HG03159 (cell line): Measurements from ENCODE around the gene CCDC6.
A peak's percentile ranks its signal among the peaks of the same experiment; 100 is the strongest.
"Not testable (repeated sequence)": the region's sequence is repeated elsewhere in the genome, so short reads cannot be mapped to it uniquely, and the experiment has no call there.

Source experiments
- ATAC-seq: cut with Tn5 transposase; IDR thresholded peaks from one replicate; pipeline ENCODE4 v1.9.1; 2021; ENCODE audit warnings: mild to moderate bottlenecking, moderate library complexity; ENCODE audit not compliant: unreplicated experiment

Gene CCDC6

GRCh38 chr10:59881640-59882039 is 24.7 kb downstream of the CCDC6 start:
- ATAC-seq = no peak

DNA sequence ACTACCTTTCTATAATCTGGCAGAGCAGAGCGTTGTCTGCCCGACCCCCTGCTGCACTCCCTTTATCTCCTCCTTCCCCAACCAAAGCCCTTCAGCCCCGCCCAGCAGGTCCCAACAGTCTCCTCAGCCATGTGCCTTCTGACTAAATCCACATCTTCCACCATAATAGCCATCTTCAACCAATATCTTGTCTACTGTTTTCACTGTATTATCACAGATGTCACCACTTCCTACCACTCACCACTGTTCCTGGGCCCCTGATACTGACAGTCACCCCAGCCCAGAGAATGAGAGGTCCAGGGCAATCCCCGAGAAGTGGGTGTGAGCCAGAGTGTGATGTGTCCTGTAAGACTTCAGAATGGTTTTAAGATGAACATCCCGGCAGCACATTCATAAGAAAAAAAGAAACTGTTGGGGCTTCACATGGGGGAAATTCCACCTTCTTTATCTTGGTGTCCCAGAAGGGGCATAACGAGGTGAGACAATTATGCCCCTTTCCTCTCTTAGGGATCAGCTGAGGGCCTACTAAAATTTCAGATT is 25.3 kb downstream of the CCDC6 start:
- peak; percentile 63 for ATAC-seq

- ATAC-seq = no peak
These were observed 26.2 kb downstream of the CCDC6 start for GRCh38 chr10:59880019-59880717.

DNA sequence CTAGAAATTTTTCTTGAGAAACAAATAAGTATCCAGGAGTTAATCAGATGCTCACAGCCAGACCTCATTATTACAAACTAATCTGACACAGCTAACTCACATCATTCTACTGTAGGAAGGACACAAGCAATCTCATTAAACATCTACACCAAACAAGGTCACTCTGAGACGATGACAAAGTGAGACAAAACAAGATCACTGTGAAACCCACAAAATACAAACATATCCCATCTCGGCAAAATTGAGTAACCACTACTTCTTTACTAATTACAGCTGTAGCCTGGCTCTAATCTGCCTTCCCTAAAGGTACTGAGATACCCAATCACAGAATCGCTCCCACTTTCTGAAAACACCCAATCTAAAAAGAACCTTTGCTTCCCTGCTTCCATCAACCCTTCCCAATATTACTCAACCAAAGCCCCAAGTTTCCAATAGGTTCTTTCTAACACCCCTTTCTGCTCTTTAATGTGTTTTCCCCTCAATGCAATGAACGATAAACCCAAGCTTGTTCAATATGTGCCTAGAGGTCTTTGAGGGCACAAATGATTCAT is 26.9 kb downstream of the CCDC6 start:
- ATAC-seq = peak; percentile 41

- ATAC-seq = no peak
These were observed 27.4 kb downstream of the CCDC6 start for GRCh38 chr10:59878915-59879314.

GRCh38 chr10:59878289-59878688 is 28.1 kb downstream of the CCDC6 start:
- ATAC-seq = no peak

DNA sequence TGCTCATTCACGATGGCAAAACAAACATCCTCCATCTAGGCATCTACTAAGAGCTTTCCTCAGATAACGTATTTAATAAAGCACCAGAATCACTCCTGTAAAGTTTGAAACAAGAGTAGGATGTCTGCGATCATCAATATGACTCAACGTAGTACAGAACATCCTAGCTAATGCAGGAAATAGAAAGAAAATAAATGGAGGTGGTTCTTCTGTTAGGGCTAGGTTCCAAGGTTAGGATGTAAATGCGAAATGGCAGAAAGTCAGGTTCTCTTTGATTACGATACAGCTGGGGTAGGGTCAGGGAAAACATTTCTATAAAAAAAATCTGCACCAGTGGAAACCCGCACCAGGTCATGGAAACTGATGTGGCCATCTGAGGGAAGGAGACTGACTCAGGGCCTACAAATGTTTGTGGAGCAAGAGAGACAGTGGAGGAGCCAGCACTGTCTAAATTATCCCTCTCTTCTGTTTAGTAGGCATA is 29.1 kb downstream of the CCDC6 start:
- no peak for ATAC-seq

GRCh38 chr10:59876695-59877094 is 29.7 kb downstream of the CCDC6 start:
- ATAC-seq = no peak

GRCh38 chr10:59876208-59876607 is 30.1 kb downstream of the CCDC6 start:
- ATAC-seq = not testable (repeated sequence)

- ATAC-seq = peak; percentile 73
These were observed 32.5 kb downstream of the CCDC6 start for GRCh38 chr10:59873896-59874295.

GRCh38 chr10:59872892-59873463 is 33.4 kb downstream of the CCDC6 start:
- no peak for ATAC-seq

- no peak for ATAC-seq
These were observed 36.2 kb downstream of the CCDC6 start for GRCh38 chr10:59870152-59870551.

- ATAC-seq = no peak
These were observed 36.8 kb downstream of the CCDC6 start for GRCh38 chr10:59869594-59869940.

- no peak for ATAC-seq
These were observed 37.4 kb downstream of the CCDC6 start for GRCh38 chr10:59868696-59869593.

DNA sequence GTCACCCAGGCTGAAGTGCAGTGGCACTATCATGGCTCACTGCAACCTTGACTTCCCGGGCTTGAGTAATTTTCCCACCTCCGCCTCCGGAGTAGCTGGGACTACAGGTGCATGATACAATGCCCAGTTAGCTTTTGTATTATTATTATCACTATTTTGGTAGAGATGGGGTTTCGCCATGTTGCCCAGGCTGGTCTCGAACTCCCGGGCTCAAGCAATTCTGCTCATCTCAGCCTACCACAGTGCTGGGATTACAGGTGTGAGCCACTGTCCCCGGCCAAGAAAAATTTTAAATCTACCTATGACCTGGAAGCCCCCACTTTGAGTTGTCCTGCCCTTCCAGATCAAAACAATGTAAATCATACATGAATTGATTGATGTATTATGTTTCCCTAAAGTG is 38.8 kb downstream of the CCDC6 start:
- ATAC-seq = no peak

GRCh38 chr10:59865101-59865500 is 41.3 kb downstream of the CCDC6 start:
- peak; percentile 57 for ATAC-seq

DNA sequence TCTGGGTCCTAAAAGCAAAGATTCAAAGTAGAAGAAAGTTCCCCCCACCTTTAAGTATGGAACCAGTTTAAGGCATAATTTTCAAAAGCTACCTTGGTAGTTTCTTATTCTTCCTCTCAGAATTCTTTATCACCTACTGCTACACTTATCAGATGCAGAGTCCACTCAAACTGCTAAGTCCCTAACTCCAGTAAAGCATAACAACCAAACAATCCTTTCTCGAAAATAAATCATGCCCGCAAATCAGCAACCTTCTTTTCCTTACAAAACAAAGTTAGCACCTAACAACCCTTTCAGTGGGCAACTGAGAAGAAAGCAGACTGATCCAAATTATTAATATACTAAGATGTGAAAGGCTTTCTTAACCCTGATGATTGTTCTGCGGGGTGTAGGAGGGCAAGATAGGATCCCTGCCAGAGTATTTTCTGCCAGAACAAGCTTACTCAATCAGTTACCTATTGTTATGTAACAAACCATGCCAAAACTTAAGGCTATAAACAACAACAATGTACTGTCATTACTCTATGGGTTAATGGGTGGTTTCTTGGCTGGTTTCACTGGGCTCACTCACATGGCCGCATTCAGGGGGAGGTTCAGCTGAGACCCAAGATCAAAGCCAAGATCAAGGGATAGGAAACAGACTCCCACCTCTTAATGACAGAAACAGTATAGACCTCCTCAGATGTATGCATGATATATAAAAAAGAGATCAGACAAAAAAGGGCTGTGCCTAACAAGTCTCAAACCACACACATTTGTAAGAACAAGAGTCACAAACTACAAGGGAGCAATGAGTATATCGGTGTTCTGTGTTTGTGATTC is 42.0 kb downstream of the CCDC6 start:
- peak; percentile 20 for ATAC-seq

- ATAC-seq = no peak
These were observed 46.8 kb downstream of the CCDC6 start for GRCh38 chr10:59859570-59859969.

DNA sequence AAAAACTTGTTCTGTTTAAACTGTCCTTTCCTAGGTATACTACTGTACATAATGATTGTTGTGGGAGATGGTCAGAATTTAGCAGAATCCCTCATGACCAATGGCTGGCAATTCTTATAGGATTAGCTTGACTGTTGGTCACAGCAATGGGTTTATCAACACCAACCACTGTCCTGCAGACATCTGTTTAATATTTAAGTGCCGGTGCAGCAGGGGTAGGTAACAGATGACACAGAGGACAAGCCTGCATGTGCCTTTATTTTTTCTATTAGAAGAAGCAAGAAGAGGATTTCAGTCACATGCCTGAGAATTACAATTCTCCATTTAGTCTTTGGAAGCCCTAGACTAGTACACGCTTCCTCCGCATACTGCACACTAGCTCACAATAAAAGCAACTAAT is 48.4 kb downstream of the CCDC6 start:
- ATAC-seq = no peak

- ATAC-seq = no peak
These were observed 49.3 kb downstream of the CCDC6 start for GRCh38 chr10:59857049-59857448.
